ENCODE data around the gene PIK3R4.

PIK3R4 gene

DNA sequence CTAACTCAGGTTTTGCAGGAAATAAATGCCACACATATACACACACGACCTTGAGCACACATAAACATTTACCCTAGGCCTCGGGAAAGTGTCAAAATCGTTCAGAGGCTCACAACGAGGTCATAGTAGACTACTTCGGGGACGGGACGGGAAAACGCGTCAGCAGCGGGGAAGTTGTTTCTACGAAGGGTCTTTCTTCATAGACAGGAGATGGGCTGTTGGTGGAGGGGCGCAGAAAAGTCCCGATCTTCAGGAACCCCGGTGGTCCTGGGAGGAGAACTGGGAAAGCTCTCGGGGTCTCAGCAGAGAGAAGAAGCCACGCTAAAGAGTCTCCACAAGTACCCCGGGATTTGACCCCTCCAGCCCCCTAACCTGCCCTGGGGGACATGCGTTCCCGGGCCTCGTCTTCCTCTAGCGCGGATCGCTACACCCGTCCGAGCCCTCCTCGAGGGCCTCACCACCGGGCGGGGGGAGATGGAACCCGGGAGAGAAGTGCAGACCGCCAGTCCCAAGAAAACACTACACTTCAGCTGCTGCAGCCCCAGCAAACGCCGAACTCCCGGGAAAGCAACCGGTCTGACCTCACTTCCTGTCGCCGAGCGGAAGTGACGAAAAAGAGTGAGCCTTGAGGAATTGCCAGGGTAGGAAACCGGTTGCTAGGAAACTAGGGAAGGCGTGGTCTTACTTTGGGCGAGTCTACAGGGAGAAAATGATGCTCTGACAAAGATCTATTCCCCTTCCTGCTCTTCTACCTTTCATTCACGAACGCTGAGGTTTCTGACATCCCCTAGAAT, at the start of gene PIK3R4:
PIK3R4 (minus strand) TSS at position 584 of the 794 bp plus-strand sequence. CDS start 1,611 bp downstream, outside the sequence.
- DNase-seq, result peak; percentile 97

DNA sequence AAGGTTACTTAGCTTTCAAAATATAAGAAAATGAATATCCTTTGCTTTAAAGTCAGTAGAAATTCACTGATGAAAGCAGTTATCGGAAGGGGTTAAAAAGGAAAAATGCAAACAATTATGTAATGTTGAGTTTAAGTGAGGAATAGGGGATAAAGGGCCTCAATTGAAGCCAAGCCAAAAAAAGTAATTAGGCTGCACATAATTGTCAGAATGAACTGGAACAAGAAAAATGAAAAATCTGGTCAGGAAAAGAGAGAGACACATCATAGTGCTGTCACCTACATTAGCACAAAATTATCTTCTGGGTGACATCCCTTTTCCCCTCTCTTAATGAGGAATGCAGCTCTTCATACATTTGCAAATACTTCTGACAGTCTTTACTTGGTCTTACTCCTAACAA, 48.8 kb upstream of the PIK3R4 start:
- DNase-seq, result no peak

DNA sequence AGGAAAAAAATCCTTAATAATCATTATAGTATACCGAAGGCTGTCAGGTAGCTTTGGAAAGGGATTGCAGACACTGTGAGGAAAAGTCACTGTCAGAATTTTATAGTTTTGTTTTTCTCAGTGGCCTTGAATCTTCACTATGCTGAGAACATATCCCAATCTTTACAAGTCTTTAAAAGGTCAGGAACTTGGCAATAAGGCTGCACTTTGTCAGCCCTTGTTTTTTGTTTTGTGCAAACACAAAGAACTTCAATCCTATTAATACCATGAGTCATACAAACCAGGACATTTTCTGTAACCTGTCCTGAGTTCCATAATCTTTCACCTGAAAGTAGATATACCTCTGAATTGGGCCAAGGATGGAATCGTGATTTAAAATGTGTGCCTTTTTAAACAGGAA, 45.6 kb upstream of the PIK3R4 start:
- no peak for DNase-seq

DNA sequence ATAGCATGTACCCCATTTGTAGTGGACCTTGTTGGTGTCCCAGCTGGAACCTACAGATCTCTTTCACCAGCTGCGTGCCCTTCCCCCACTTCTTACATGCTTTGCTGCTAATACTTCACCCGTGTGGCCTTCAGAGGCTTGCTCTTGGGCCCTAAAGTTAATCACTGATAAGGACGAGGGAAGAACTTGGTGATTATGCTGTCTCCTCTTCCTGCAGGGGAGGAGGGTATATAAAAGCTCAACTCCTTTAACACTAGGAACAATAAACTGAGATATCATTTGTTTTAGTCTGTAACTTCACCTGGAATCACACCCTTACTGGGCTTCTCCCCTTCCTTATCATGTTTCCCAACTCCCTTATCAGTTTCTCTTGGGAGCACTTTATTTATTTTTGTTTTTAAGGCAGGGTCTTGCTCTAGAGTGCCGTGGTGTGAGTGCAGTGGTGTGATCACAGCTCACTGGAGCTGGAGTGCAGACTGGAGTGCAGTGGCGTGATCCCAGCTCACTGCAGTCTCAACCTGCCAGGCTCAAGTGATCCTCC, 43.2 kb upstream of the PIK3R4 start:
- DNase-seq, result no peak

DNA sequence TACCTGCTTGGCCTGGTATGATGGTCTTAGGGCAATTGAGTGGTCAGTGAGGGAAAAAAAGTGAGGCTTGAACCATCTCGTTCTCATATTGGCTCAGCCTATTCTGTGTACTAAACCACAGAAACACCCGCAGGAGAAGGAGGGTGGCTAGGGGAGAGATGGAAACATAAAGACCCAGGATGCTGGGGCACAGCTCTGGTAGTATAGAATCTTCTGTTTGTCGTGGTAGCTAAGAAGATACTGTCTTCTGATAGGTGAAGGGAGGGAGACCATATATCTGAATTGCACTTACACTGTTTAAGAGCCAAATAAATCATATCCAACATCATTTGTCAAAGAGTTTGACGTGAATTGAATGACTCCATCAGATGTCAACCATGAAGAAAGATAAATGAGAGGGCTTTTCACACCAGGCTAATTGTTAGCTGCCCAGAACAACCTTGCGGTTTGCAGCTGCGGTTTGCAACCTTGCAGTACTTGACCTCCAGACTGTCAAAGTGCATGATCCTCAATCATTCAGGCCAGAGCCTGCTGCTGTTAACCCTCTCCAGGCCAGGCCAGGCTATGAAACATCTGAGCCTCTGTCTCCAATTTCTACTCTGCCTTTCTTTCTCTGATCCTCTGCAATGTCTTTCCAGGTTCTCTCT, 40.9 kb upstream of the PIK3R4 start:
- DNase-seq, result no peak

DNA sequence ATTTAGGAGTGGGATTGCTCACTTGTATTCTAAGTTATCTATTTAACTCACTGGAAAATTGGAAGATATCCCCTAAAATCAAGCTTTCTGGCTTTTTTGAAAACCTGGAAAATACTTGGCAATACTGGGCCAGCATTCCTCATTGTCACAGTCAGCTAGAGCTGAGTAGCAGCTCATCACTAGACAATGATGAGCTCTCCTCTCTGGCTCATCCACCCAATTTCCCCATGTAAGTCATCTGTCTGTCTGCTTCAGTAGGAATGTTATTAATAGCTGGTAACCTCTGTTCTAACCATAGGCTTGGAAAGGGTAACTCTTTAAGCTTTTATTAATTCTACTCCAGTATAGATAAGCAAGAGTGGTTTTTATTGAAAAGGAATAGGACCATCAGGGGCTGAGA, 39.7 kb upstream of the PIK3R4 start:
- DNase-seq, result no peak

DNA sequence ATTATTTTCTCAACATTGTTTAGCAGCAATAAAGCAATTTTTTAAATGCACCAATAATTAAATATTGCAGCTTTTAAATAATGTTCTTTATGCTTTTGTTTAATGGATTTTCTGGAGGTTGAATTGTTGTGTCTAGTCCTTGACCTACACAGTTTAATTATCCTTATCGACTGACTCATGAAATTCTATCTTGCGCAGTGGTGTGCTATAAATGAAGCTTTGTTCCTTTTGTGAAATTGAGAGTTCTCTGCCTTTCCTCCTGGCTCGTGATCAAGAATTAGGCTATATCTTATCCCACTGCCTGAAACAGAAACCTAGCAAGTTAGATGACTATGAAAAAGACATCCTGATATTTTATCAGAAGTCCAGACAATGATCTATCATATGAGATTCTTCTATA, 37.0 kb upstream of the PIK3R4 start:
- no peak for DNase-seq

DNA sequence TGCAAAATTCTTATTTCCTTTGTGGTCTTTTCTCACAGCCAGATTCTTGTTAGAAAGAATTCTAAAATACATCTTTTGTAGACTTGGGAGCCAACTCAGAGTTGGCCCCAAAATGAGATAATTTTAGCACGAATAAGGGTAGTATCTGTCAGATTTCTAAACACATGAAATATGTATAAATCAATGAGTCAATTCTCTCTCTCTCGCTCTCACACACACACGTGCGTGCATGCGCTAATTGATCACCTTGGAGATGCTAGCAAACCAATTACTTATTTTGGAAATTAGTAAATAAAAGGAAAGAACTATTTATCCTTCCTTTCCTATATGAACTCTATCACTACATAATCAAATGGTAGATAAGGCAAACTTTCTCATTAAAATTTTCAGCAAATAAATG, 32.9 kb upstream of the PIK3R4 start:
- no peak for DNase-seq

DNA sequence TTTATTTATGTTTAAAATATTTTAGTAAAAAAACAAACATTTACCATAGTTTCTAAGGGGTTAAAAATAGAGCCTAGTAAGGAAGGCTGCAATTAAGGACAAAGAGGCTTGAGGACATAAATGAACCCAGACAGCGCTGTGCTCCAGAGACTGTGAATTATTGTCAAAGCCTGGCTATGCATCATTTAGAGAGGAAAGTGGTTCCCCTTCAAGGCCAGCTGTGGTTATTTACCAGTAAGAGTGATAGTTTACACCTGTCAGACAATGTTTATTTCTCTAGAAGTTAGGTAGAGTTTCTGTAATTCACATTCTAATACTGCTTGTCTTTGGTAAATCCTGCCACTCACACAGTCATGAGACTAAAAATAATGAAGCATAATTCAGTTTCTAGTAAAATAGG, 32.4 kb upstream of the PIK3R4 start:
- DNase-seq, result no peak

DNA sequence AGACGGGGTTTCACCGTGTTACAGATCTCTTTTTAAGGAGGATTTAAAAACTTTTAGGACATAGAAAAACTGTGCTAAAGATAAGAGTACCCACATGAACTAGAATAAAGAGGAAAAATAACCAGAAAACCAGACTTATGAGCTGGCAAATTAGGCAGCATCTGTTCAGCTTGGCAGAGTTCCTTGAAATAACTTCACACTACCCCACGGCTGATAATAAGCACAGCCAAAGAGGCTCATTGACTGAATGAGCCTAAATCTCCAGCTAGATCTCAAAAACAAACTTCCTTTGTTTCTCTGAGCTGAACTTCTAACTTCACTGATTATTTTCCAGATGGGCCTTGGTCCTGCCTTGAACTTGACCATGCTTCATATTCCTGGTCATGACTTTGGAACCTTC, 26.7 kb upstream of the PIK3R4 start:
- DNase-seq, result peak; percentile 40

DNA sequence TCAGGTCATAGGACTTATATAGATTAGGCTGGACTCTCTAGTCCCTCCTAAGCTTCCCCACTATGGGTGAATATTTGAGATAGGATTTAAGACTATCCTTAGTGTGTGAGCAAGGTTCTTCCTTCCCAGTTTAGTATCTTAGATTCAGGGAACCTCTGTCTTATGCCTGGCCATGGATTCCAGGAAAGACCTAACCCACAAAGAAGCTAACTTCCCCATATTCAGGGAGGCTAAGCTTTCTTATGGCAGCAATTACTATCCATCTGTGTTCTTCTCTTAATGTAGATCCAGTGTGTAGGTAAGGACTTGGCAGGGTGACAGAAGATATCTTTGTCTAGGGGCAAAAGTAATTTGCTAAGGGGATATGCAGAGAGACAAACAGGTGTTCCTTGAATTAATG, 25.5 kb upstream of the PIK3R4 start:
- no peak for DNase-seq

DNA sequence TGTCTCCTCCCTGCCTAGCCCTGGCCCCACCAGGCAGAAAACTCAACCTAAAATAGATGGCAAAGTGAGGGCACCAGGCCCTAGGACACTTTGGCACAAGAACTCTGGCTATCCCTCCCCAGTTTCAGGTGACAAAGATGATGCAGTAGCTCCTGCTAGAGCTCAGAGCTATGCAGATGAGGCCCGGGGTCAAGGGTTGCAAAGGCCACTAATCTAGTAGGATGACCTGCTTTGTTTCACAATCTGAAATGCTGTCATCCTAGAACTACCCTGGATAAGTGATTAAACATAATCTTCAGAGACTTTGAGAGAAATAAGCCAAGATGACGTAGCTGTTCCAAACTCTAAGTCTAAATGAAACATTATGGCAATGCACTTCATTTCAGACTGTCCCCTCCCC, 24.0 kb upstream of the PIK3R4 start:
- no peak for DNase-seq

DNA sequence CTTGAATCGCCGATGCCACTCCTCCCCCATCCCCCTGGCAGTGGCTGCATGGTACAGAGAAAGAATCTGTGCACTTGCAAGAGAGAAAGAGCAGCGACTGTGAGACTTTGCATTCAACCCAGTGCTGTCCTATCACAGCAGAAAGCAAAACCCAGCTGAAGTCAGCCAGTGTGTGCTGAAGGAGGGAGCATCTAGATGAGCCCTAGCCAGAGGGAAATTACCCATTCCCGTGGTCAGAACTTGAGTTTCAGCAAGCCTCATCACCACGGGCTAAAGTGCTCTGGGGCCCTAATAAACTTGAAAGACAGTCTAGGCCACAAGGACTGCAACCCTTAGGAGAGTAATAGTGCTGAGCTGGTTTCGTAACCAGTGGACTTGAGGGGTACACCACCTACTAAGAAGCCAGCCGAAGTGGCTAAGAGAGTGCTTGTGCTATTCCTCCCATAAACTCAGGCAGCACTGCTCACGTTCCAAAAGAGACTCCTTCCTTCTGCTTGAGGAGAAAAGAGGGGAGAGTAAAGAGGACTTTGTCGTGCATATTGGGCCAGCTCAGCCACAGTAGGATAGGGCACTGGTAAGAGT, 15.2 kb upstream of the PIK3R4 start:
- DNase-seq, result no peak

DNA sequence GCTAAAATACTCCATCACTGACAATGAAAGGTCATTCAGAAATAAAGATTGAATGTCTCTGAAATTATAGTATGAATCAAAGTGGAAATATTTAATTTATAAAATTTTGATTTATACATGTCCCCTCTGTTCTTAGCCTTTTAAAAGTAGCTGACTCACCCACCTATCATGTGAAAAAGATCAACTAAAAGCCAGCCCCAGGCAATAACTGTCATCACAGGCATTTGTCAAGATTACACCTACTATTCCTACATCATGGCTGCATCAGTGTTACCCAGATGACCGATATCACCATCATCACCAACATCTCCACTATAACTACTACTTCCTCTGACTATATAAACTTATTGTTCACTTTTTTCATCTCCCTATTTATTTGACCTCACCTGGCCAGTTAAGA, 14.3 kb upstream of the PIK3R4 start:
- DNase-seq, result no peak

DNA sequence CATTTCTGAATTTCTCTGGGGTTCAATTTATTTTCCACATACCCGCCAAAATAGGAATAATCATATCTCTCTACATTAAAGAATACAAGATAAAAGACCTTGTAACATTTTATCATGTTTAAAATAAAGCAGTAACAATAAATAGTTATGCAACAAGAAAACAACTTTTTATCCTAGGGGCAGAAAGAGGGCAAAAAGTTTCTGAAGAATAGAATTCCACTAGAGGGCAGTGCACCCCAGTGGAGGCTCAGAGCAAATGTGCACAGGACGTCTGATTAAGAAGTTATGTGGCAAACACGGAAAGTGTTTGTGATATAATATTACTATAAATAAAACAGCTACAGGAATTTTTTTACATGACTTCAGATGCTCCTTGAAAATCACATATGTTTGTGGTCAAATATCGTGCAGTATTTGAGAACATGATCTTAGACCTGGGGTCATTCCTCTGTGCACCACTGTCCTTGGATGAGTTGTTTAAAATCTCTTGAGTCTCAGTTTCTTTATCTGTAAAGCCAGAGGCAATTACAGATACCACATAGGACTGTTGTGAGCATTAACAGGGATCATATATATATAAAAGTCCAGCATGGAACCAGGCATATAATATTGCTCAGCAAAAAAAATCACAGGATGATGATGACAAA, 13.2 kb upstream of the PIK3R4 start:
- DNase-seq, result peak; percentile 50

DNA sequence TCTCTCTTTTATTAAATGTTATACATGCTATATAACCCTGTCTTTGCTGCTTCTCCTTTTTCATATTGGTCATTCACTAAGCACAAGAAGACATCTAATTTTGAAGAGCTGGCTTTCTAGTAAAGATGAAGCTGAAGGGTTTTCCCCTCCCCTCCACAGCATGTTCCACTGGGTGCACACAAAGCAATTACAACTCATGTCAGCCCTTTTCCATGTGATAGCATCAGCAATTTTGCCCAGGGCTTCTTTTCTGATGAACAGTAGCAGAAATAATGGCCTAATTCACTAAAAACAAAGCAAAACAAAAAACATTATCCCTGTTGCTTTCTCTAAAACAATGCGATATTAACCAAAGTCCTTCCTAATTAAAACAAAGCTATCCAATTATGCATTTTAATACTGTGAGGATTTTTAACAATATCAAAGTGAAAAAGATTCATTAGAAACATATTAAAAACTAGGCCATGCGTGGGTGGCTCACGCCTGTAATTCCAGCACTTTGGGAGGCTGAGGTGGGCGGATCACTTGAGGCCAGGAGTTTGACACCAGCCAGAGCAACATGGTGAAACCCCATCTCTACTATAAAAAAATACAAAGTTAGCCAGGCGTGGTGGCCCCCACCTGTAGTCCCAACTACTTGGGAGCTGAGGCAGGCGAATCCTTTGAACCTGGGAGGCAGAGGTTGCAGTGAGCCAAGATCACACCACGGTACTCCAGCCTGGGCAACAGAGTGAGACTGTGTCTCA, 12.2 kb upstream of the PIK3R4 start:
- DNase-seq, result no peak

DNA sequence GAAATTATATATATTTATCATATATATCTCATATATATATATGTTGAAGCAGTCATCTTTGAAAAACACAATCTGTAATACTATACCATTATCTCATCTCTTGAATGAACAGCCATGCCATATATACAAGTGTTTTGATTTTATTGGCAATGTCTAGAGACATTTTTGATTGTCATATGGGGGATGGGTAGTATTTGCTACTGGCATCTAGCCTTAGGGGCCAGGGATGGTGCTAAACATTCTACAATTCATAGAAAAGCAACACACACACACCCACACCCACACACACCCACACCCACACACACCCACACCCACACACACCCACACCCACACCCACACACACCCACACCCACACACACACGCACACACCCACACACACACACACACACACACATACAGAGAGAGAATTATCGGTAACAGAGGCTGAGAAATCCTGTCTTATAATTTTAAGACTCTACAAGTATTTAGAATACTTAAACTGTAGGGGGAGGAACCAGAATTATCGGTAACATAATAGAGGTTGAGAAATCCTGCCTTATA, 11.1 kb upstream of the PIK3R4 start:
- DNase-seq, result no peak

DNA sequence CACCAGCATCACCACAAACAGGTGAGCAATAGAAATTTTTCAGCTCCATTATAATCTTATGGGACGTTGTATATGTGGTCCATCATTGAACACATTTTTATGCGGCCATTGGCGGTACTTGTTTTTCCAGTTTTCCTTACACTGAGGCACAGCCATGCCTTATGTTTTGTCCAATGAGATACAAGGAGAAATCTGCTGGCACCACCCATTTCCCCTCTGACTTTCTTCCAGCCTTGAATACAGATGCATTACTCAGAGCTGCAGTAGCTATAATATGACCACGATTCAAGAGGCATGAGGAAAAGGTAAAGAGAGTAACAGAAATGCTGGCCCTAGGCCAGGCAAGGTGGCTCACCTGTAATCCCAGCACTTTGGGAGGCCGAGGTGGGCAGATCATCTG, 9.0 kb upstream of the PIK3R4 start:
- DNase-seq, result no peak

DNA sequence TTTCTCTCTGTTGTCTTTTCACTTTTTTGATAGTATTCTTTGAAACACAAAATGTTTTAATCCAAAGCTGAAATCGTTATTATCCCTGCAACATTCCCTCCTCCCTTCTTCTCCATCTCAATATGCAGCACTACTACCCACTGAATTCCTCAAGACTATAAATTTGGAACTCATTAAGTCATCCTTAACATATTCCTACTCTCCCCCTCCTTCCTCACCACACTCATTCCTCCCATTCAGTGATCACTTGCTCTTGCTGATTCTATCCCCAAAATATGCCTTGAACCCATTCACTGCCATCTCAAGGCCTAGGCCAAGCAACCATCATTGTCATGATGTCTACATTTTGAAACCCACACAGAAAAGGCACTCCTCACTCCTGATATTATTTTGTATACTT, 2.4 kb upstream of the PIK3R4 start:
- no peak for DNase-seq

DNA sequence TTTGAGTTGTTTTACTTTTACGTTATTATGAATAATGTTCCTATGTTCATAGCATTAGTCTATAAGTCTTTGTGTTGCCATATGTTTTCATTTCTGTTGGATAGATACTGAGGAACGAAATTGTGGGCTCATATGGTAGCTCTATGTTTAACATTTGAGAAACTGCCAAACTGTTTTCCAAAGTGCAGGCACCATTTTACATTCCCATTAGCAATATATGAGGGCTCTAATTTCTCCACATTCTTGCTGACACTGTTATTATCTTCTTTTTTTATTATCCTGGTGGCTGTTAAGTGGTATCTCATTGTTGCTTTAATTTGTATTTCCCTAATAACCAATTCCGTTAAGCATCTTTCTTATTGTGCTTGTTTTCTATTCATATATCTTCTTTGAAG, 1.8 kb upstream of the PIK3R4 start:
- DNase-seq, result no peak

DNA sequence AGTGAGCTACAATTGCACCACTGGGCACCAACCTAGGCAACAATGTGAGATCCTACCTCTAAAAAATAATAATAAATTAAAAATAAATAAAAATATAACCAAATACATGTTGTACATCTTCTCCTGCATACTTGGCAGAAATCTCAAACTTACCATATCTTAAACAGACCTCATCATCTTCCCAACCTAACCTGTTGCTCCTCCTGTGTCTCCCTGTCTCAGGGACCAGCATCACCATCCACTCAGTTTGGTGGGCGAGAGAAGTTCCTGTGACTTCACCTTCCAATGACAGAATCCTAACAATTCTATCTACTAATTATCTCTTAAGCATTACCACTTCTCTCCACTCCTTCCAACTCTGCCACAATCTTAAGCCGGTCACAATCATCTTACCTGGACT, 3.3 kb downstream of the PIK3R4 start:
- no peak for DNase-seq

DNA sequence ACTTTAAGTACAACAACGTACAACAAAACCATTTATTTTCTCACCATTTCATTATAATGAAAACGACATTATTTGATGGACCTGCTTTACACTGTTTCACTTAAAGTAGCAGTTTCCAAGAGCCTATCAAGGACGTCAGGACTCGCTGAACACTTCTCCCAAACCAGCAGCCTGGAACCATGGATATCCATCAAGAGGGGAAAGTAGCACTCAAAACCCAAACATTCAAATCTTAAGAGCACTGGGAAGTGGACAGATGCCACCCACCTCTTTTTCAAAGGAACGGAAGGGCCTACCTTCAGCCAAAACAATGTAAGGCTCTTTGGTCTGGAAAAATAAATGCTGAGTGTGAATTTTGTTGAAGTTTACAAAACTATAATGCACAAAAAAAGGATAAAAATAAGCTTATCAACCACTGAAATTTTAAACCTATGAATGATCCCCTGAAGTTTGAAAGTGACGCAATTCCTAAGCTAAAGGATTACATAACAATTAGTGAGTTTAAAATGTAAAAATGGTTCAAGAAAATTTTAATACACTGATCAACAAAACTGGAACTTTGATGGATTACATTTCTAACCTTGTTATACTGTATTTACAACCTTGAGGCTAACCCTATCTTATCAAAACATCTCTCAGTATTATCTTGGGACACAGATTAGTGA, 4.6 kb downstream of the PIK3R4 start:
- no peak for DNase-seq

All from right hindlimb (tissue), 1 donor.